PC-3 (cell line): Measurements from ENCODE around the gene KREMEN2.

ENCODE experiments used
- CTCF ChIP-seq: fragments of 300-600 bp; sonication (generic); conservative IDR thresholded peaks from 2 replicates; pipeline ENCODE4 v1.5.1; 2017; ENCODE audit warnings: antibody characterized with exemption, low read depth, mild to moderate bottlenecking, low read length
- EZH2 ChIP-seq: fragments of 300-600 bp; sonication (generic); IDR thresholded peaks from one replicate; pipeline ENCODE4 v1.6.1; 2017; ENCODE audit warnings: antibody characterized with exemption, mild to moderate bottlenecking, low read length; ENCODE audit not compliant: unreplicated experiment
- EZH2phosphoT487 ChIP-seq: fragments of 300-600 bp; sonication (generic); IDR thresholded peaks from 2 replicates; pipeline ENCODE4 v1.6.1; 2018; ENCODE audit warnings: mild to moderate bottlenecking, antibody characterized with exemption, low read length, borderline replicate concordance

DNA sequence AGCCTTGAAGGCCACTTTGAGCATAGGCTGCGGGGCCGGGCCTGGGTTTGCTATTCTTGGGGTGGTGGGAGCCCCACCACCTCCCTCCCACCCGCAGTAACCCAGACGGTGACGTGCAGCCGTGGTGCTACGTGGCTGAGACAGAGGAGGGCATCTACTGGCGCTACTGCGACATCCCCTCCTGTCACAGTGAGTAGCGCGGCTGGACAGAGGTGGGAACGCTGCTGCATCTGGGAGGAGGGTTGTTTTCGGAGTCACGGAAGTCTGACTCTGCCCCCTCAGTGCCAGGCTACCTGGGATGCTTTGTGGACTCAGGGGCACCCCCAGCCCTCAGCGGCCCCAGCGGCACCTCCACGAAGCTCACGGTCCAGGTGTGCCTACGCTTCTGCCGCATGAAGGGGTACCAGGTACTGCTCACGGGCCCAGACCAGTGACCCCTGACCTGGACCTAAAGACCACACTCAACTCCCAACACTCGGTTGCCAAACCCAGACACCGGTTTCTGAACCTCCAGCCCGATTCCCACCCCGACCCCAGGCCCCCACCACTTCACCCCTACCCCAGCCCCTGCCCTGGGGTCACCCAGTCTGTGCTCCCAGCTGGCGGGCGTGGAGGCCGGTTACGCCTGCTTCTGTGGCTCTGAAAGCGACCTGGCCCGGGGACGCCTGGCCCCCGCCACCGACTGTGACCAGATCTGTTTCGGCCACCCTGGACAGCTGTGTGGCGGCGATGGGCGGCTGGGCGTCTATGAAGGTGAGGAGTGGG lies 2.1 kb downstream of the KREMEN2 start:
- TF ChIP-seq CTCF = no peak
- TF ChIP-seq EZH2 = no peak
- TF ChIP-seq EZH2phosphoT487 = no peak
